Lower lobe of right lung (tissue), 2 donors: ENCODE data around the gene PMAIP1. TPM values are rescaled to one million over a fixed set of nuclear protein-coding genes. Genes with fewer than 3 reads are reported as not detected.

Experiments used
- ATAC-seq, 2 donors: fragments of 200-7000 bp; cut with Tn5 transposase; one replicate each; pipeline ENCODE4 v1.9.1; 2020 to 2022; ENCODE audit warnings: mild to moderate bottlenecking in 2 of 2, moderate library complexity in 2 of 2
- DNase-seq: peaks from one replicate; pipeline ENCODE4 v3.0.0-alpha.2; 2020
- H3K27ac ChIP-seq: fragments of 200-600 bp; one replicate; pipeline ENCODE4 v1.8.0; 2022
- H3K27me3 ChIP-seq: fragments of 200-600 bp; one replicate; pipeline ENCODE4 v1.8.0; 2022; ENCODE audit warnings: low read depth
- H3K36me3 ChIP-seq: fragments of 200-600 bp; one replicate; pipeline ENCODE4 v1.8.0; 2022; ENCODE audit warnings: mild to moderate bottlenecking
- H3K4me1 ChIP-seq: fragments of 200-600 bp; one replicate; pipeline ENCODE4 v1.8.0; 2022
- H3K4me3 ChIP-seq: fragments of 200-600 bp; one replicate; pipeline ENCODE4 v1.8.0; 2022; ENCODE audit warnings: mild to moderate bottlenecking
- H3K9me3 ChIP-seq: fragments of 200-600 bp; one replicate; pipeline ENCODE4 v1.8.0; 2022
- CTCF ChIP-seq: fragments of 200-600 bp; IDR thresholded peaks from one replicate; pipeline ENCODE4 v1.8.0; 2022; ENCODE audit warnings: antibody characterized with exemption, mild to moderate bottlenecking
- intact Hi-C: fragments of 100-400 bp; cut with DNase I; formaldehyde crosslinking; loops from one replicate; pipeline ENCODE4 v1.11.0; 2022
- total RNA-seq: library from RNA; stranded (reverse); fragmentation: NEBNext Ultra II Directional; extraction: Animal tissue kit (Norgen Biotek cat#: 25700); gene quantifications from one replicate; pipeline ENCODE4 v1.2.1, GENCODE V29; 2021
- donor health status: DM: no; HTN: yes; CAD: no; lungs with severe emphysema.

Gene PMAIP1
- total RNA-seq, 1 donor from 2014 or later: 1.6 TPM

GRCh38 chr18:59918320-59918755 lies 18.5 kb downstream of the PMAIP1 start:
- Histone ChIP-seq H3K27ac (no peak overlapping the region), H3K4me3 (no peak overlapping the region), H3K4me1 (peaks cover 11% of the 10 kb centered on the region), H3K36me3 (no peaks in the 10 kb centered on the region), H3K9me3 (no peaks in the 10 kb centered on the region), H3K27me3 (no peaks in the 10 kb centered on the region)
- intact Hi-C loops: no loop called here
- DNase-seq (peak; percentile 71), ATAC-seq (peak; percentile 77 to 86)
- no peak for TF ChIP-seq CTCF

GRCh38 chr18:59918997-59919396 lies 19.2 kb downstream of the PMAIP1 start:
- Histone ChIP-seq H3K36me3 (no peaks in the 10 kb centered on the region), H3K9me3 (no peaks in the 10 kb centered on the region), H3K27me3 (no peaks in the 10 kb centered on the region), H3K4me1 (peaks cover 11% of the 10 kb centered on the region), H3K27ac (no peak overlapping the region), H3K4me3 (no peak overlapping the region)
- intact Hi-C loops: no loop called here
- no peak for TF ChIP-seq CTCF
- no peak for DNase-seq
- ATAC-seq: no peak

DNA sequence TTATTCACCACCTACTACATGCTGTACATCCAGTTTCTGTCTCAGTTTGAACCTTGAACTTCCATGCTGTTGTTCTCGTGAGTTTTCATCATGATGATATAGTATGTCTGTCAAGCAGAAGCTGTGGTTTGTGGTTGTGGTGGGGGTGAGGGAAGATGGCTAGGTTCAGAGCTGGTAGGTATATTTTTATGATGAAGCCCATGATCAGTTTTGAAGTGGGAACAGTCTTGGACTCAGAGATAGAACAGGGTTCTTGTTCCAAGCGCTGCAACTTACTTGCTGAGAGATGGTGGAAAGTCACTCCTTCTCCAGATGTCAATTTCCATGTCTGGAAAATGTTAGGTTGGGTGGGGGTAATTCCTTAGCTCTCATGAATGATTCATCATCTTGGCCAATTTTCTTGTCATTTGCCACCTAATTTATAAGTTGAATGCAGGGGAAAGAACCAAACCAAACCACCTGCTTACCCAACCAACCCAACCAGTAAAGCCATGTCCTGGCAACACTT lies 21.6 kb downstream of the PMAIP1 start:
- intact Hi-C loops: no loop called here
- DNase-seq (no peak), ATAC-seq (no peak)
- Histone ChIP-seq H3K9me3 (no peaks in the 10 kb centered on the region), H3K4me3 (no peak overlapping the region), H3K27me3 (no peaks in the 10 kb centered on the region), H3K4me1 (peaks cover 11% of the 10 kb centered on the region), H3K36me3 (no peaks in the 10 kb centered on the region), H3K27ac (no peak overlapping the region)
- TF ChIP-seq CTCF: no peak

GRCh38 chr18:59923539-59924196 lies 23.9 kb downstream of the PMAIP1 start:
- intact Hi-C loops: no loop called here
- no peak for TF ChIP-seq CTCF
- Histone ChIP-seq H3K4me1 (peaks cover 3% of the 10 kb centered on the region), H3K4me3 (no peak overlapping the region), H3K36me3 (no peaks in the 10 kb centered on the region), H3K27me3 (no peaks in the 10 kb centered on the region), H3K9me3 (no peaks in the 10 kb centered on the region), H3K27ac (no peak overlapping the region)
- no peak for ATAC-seq
- no peak for DNase-seq

DNA sequence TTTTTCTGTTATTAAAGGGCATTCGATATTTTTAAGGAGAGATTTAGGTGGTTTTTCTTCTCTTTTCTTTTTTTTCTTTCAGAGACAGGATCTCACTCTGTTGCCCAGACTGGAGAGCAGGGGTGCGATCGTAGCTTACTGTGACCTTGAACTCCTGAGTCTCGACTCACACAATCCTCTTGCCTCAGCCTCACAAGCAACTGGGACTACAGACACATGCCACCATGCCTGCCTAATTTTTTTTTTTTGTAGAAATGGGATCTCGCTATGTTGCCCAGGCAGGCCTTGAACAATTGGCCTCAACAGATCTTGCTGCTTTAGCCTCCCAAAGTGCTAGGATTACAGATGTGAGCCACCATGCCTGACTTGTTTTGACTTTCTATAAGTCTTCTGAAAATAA lies 26.3 kb downstream of the PMAIP1 start:
- ATAC-seq: no peak
- no peak for DNase-seq
- intact Hi-C loops: no loop called here
- H3K27me3 ChIP-seq: no peaks in the 10 kb centered on the region
- no peak overlapping the region for H3K4me3 ChIP-seq
- H3K4me1 ChIP-seq: no peaks in the 10 kb centered on the region
- no peaks in the 10 kb centered on the region for H3K9me3 ChIP-seq
- TF ChIP-seq CTCF: no peak
- no peaks in the 10 kb centered on the region for H3K36me3 ChIP-seq
- no peak overlapping the region for H3K27ac ChIP-seq
